Heart left ventricle (tissue), 13 donors: ENCODE measurements around the gene KRTDAP.

Experiments used
- POLR2A ChIP-seq, 2 donors: fragments of 450-650 bp; IDR thresholded peaks; one replicate each; pipeline ENCODE4 v1.6.1; 2017; ENCODE audit warnings: antibody characterized with exemption in 2 of 2, mild to moderate bottlenecking in 2 of 2, moderate library complexity in 2 of 2
- TF ChIP-seq, protein P1 (sequence below), 12 donors: fragments of 200-600 bp; sonication (generic) in 4 of 12; IDR thresholded peaks; one replicate each; pipeline versions ENCODE4 v1.5.0 to v1.8.0; 2018 to 2022; ENCODE audit warnings: antibody characterized with exemption in 12 of 12, mild to moderate bottlenecking in 5 of 12
- donor health status: ischemic (EF 13 %, LVEDD 7.1; RV severe dilation, severe dysfunction).
- donor health status: DM: no; HTN: yes; CAD: no.
- donor health status: DM: no; HTN: no; CAD: no.
- donor health status: ischemic (EF 25% LVEDD 6.9; RV normal size, moderate dysfunction).
- donor health status: ischemic (EF 25% LVEDD 5.7; RV mildly dilated, moderate dysfunction).
- donor health status: ischemic (EF 35%, LVEDD 5.7; RV mildly dilated, moderate dysfunction).
- donor health status: nonischemic (EF 11% LVEDD 7.7; RV severe dilation, severe dysfunction).
- donor health status: DM: yes; HTN: yes; CAD: no.
- donor health status: PGD.
- donor health status: ischemic (EF 29% LVEDD 5.4; RV normal size, mild dysfunction).
- donor health status: nonischemic (EF 23%, LVEDD 6.1; RV moderate dilation, normal function).

DNA sequence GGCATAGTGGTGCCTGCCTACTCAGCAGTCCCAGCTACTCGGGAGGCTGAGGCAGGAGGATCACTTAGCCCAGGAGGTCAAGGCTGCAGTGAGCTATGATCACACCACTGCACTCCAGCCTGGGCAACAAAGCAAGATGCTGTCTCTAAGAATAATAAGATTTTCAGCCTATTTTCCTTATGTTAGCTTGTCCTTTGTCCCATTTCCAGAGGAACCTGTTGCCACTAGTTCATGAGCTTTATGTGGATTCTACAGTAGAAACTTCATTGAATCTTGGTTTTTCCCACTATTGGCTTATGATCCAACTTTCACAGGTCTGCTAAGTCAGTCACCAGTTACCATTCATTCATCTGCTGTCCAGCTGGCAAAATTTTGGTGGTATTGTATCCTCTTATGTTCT lies 24.0 kb downstream of the KRTDAP start:
- TF ChIP-seq, protein P1, sequence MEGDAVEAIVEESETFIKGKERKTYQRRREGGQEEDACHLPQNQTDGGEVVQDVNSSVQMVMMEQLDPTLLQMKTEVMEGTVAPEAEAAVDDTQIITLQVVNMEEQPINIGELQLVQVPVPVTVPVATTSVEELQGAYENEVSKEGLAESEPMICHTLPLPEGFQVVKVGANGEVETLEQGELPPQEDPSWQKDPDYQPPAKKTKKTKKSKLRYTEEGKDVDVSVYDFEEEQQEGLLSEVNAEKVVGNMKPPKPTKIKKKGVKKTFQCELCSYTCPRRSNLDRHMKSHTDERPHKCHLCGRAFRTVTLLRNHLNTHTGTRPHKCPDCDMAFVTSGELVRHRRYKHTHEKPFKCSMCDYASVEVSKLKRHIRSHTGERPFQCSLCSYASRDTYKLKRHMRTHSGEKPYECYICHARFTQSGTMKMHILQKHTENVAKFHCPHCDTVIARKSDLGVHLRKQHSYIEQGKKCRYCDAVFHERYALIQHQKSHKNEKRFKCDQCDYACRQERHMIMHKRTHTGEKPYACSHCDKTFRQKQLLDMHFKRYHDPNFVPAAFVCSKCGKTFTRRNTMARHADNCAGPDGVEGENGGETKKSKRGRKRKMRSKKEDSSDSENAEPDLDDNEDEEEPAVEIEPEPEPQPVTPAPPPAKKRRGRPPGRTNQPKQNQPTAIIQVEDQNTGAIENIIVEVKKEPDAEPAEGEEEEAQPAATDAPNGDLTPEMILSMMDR (IDR thresholded peaks at IDR 0.05): no peak
- TF ChIP-seq POLR2A (IDR thresholded peaks at IDR 0.05): no peak
